Kidney tubule cell (primary cell): ENCODE data around the gene KPNA4.
"Not testable (repeated sequence)": the region's sequence is repeated elsewhere in the genome, so short reads cannot be mapped to it uniquely, and the experiment has no call there.

Experiments
- DNase-seq: peaks from one replicate; pipeline ENCODE4 v3.0.0-alpha.2; 2018; ENCODE audit warnings: low spot score

Gene KPNA4

DNA sequence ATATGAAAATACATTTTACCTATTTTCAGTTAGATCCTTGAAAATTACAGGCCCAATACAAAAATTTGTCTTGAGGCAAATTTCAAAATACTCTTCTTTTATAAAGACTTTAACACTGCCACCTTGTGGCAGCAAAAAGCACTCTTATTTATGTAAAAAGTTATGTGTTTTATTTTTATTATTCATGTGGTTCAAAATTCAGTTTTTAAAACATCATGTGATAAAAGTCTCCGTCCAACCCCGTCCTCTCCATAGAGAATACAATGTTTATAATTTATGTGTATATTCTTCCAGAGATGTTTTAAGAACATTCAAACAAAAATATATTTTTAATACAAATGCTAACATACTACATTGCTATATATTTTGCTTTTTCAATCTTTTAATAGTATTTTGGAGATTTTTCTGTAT, 78.9 kb downstream of the KPNA4 start:
- peak; percentile 60 for DNase-seq

DNA sequence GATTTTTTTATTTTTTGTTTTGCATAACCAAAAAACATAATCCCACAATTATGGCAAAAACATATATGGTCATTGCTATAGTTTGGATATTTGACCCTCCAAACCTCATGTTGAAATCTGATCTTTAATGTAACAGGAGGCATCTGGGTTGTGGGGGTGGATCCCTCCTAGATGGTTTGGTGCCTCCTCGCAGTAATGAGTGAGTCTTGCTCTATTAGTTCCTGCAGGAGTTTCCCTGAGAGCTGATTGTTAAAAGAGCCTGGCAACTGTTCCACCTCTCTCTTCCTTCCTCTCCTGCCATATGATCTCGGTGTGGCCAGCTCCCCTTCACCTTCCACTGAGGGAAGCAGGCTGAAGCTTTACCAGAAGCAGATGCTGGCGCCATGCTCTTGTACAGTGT, 82.6 kb downstream of the KPNA4 start:
- DNase-seq, result no peak

DNA sequence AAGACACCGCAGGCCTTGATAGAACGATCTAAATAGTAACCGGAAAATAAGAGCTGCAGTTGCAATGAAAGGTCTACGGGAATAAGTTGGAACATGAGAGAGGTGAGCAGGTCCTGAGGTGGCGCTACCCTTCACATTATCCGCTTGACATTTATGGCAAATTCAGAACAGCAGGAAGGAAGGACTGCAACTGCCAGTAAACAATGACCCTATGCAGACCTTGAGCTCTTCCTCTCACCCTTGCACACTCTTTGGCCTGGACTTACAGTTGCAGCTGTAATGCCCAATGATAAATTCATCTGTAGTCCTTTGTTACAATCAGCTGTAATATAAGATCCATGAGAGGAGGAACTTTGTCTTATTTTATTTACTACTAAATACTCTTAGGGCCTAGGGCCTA, 83.5 kb downstream of the KPNA4 start:
- no peak for DNase-seq

DNA sequence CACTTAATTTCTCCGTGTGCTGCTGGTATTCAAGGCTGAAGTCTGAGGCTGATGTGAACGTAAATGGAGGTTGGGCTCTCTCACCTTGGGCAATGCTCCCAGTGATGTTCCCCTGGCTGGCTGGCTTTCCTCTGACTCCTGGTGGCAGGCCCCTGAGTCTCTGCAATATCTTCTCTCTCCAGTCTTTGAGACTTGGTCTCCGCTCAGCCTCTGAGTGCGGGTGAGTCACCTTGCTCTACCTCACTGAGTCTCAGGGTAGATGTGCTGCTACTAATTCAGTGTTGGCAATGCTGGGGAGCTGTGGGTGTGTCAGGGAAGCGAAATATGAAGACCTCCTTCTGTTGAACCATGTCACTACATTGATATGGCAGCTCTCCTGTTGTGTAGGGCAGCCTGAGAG, 84.4 kb downstream of the KPNA4 start:
- peak; percentile 70 for DNase-seq

DNA sequence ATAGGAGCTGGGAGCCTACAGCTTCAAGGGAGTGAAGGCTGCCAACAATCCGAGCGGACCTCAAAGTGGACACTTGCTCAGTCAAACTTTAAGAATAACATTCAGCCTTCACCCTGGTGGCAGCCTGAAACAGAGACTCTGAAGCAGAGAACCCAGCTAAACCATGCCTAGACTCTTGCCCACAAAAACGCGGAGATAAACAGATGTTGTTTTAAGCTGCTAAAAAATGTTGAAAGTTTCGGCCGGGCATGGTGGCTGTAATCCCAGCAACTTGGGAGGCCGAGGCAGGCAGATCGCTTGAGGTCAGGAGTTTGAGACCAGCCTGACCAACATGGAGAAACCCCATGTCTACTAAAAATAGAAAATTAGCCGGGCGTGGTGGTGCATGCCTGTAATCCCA, 86.0 kb downstream of the KPNA4 start:
- no peak for DNase-seq

DNA sequence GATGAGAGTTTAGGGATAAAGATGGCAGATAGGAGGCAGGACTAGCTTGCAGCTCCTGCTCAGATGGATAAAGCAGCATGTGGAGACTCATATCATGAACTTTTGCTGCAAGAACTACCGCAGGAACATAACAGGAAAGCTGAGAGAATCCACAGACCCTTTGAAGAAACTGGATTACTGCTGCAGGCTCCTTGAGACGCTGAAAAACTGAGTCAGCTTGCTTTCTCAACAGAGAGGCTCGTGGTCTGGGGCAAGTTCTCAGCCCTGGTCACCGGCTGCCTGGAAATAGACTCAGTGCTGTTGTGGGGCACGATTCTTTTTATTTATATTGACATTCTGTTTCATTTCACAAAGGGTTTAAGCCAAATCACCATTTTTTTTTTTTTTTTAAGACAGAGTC, 87.0 kb downstream of the KPNA4 start:
- DNase-seq, result no peak

DNA sequence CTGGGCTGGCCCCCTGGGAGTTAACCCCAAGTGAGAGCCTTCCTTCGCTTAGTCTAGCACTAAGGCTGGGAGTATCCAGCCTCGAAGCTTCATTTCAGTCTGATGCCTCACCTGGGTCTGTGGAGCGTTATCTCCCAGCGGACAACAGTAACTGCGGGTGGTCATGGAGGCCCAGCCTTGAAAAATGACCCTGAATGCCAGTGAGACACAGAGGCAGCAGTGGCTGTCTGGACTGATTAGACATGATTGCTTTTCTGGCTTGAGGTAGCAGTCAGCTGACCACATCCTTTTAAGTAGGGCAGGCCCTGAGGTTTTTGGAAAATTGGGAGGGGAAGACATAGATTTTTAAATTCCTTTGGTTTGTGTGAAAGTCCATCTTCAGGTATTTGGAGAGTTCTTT, 87.6 kb downstream of the KPNA4 start:
- DNase-seq, result no peak

DNA sequence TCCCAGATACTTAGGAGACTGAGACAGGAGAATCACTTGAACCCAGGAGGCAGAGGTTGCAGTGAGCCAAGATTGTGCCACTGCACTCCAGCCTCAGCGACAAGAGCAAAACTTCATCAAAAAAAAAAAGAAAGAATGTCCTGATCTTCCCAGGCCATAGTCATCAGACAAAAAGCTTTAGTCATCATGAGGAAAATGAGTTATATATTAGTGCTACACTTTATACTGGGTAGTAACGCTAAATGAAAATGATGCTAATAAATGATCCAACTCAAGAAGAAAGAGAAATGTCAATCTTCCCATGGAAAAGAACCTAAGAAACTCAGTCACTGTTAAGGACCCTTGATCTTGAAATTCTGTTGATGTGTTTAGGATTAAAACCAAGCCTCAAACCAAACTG, 89.5 kb downstream of the KPNA4 start:
- peak; percentile 28 for DNase-seq

DNA sequence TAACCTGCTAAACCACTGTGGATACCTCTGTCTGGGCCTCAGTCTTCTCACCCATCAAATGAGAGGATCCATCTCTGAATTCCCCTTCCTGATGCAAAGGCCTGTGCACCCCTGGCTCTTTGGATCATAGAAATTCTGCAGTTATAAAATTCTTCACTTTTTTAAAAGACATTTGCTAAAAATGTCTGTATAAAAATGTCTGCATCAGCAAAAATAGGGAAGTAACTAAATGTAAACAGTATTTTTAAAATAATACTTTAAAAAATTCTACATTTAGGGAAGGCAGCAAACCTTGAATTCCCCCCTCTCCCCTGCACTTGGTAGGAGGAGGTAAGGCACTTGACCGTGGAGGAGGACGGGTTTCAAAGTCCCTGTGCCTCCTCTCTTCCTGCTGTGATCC, 90.2 kb downstream of the KPNA4 start:
- no peak for DNase-seq

DNA sequence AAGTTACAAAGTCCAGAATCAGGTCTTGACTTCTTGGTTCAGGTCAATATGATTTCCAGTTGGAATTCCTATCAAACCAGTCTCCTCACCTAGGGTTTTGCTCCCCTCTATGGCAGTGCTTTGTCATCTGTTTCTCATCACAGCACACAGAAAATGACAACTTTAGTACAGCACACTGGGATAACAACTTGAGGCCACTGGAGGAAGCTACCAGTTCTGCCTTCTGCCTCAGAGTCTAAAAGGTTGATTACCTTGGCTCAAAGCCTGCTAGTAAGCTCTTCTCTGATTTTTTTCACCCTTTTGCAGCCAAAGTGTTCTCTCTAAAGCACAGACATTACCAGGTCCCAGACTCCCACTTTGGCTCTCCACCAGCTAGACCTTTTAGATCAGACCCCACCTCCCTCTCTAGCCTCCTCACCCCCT, 90.9 kb downstream of the KPNA4 start:
- DNase-seq, result peak; percentile 48

DNA sequence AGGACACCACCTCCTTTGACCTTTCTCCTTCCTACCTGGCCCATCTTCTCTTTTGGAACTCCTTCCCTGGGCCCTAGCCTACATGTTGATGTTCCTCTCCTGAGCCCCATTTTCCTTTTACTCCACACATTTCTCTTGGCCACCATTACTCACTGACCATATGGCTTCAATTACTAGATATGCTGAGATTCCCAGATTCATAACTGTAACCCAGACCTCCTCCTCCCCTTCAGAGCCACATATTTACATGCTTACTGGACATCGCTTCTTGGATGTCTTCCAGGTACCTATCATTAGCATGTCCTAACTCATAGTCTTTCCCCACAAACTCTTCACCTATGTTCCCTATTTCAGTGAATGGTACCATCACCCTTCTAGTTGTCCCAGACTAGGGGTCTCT, 91.4 kb downstream of the KPNA4 start:
- DNase-seq, result peak; percentile 80

DNA sequence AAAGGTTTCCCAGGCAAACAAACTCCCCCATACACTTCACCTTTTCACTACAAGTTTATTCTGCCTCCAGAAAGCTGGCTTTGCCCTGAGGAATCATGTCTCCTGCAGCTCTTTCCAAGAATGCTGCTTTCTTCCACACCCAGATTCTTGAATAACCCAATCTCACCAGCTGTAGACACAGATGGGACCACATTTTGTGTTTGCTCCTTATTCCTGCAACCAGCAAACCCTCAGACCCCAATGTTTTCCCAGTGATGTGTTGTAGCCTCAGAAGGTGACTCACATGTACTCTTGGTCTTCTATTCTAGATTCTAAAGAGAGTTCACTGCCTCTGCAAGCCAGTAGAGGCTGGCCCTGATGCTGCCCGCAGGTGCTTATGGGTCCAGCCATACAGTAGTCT, 92.2 kb downstream of the KPNA4 start:
- peak; percentile 54 for DNase-seq

DNA sequence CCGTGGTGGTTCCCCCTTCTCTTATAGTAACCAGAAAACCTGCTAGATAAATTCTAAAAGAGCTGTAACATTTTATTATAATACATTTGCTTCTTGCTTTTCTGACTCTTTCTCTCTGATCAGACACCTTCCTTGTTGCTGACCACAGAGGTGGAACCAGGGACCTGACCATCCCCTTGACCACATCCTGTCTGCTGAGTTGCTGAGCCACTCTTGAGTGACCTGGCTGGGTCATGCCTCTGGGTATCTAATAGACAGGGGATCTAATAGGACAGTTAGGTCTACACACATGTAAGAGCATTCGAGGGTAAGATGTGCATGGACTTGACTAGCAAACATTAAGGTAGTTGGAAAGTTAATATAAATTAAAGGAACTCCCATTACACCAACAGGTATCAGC, 93.0 kb downstream of the KPNA4 start:
- DNase-seq, result peak; percentile 90

DNA sequence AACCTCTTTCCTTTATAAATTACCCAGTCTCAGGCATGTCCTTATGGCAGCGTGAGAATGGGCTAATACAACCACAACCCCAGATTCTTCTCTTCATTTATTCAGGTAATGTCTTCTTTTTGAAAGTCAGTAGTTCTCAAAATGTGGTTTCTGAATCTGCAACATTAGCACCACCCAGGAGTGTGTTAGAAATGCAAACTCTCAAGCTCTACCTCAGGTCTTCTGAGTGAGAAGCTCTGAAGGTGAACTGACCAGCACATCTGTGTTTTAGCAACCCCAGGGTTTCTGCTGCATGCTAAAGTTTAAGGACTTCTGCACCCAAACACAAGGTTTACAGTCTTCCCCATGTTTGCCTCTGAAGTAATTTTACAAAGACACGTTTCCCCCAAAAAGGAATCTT, 93.5 kb downstream of the KPNA4 start:
- DNase-seq, result no peak

DNA sequence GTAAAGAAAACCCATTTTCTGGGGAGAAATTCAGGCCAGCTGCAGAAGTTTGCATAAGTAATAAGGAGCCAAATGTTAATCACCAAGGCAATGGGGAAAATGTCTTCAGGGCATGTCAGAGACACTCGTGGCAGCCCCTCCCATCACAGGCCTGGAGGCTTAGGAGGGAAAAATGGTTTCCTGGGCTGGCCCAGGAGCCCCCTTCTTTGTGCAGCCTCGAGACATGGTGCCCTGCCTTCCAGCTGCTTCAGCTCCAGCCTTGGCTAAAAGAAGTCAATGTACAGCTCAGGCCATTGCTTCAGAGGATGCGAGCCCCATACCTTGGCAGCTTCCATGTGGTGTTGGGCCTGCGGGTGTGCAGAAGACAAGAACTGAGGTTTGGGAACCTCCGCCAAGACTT, 95.2 kb downstream of the KPNA4 start:
- DNase-seq, result no peak

DNA sequence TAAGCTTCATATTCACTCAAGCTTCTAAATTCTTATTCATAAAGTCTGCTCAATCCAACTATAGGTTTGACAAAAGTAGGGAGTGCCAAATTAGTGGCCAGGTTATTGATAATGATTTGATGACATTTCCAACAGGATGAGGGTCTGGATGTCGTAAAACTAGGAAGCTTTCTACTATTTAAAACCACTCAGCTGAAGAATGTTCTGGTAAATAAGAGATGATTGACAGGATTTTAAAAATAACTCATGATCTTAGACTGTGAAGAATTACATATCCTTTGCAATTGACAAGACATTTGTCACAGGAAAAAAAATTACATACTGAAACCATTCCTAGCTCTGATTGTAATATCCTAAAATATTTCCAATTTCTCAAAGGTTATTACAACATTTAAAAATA, 100.4 kb downstream of the KPNA4 start:
- DNase-seq, result no peak

DNA sequence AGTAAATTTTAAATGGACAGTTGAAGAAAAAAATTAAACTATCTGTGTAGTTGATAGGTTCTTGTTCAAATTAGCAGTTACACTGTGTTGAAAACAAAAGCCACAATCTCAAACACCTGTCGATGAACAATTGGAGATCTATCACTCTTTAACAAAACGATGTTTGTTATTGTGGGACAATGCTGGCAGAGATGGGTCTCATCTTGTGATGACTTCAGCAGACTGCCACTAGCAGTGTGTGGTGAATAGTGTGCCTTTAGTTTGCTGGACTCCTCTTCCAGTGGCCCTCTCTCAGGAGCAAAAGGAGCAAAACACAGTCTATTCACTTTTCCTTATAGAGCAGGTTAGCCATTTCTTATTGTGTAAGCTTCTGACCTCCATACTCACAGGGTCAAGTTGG, 101.0 kb downstream of the KPNA4 start:
- no peak for DNase-seq

DNA sequence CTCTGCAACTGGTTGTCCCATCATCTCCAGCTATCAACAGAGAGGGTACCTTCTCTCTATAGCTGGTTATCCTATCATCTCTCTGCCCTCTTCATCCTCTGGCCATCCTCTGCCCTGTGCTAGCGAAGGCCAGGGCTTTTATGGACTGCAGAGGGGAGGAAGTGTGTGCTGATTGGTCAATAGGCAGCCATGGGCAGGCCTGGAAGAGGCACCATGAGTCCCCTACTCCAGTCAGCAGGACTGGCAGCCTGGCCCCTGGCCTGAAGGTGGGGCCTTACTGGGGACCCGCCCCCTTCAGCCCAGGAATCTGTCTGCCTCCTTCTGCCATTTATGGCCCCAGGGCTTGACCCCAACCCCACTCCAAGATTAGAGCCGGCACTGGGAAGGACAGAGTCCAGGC, 105.3 kb downstream of the KPNA4 start:
- no peak for DNase-seq

DNA sequence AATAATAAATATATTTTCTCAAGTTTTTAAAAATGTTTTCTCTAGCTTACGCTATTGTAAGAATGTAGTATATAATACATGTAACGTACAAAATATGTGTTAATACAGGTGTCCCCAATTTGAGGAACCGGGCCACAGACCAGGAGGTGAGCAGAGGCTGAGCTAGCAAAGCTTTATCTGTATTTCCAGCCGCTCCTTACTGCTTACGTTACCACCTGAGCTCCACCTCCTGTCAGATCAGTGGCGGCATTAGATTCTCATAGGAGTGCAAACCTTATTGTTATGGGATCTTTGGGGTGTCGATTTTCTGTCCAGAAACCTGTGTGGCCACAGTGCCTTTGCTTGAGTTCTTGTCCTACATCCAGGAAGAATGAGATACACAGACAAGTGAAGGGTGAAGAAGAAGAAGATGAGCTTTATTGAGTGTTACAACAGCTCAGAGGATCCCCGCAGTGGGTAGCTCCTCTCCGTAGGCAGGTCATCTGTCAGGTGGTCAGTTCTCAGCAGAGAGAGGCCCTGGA, 105.9 kb downstream of the KPNA4 start:
- DNase-seq, result no peak

DNA sequence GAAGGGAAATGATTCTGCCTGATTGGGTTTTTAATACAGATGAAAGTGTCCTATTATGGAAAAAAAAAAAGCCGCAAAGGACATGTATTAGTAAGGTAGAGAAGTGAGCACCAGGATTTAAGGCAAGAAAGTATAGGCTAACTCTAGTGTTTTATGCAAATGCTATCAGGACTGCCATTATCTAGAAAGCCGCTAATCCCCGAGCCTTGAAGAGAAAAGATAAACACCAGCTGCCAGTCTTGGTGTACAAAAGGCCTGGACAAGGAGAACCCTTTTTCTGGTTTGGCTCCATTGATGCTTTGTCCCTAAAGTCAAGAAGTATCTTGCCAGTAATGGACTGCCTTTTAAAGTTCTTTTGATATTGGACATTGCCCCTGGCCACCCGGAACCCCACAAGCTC, 107.2 kb downstream of the KPNA4 start:
- DNase-seq, result no peak

DNA sequence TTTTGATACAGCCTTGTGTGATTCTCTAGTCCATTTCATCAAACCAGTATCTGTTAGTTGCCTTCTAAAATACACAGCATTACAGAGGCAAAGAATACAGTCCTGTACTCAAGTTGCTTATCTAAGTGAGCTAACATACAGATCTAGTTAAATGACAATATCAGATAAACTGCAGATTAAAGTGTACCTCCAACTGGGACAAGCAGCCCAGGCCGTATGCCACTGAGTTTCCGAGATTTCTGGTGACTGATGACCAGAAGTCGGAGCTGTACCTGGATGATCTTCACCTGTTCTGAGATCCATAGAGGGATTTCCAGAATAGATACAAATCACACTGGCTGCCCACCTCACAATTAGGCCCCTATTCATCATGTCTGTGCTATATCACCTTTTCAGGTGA, 109.5 kb downstream of the KPNA4 start:
- no peak for DNase-seq

DNA sequence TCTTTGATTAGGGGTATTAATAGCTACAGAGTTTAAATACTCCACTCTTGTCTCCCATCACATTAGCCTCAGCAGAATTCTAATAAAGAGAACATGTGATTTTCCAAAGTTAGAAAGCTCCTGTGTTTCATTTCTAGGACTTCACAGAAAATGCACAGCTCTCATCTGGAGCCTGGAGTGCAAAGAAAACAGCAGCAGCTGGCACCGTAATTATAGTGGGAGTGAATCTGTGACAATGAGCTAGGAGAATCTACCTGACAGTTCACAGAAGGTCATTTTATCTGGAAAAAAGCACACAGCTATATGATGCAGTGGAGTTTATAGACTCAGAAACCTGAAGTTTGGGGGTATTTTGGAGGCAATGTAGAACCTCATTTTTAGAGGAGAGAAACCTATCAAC, 110.4 kb downstream of the KPNA4 start:
- DNase-seq, result no peak

DNA sequence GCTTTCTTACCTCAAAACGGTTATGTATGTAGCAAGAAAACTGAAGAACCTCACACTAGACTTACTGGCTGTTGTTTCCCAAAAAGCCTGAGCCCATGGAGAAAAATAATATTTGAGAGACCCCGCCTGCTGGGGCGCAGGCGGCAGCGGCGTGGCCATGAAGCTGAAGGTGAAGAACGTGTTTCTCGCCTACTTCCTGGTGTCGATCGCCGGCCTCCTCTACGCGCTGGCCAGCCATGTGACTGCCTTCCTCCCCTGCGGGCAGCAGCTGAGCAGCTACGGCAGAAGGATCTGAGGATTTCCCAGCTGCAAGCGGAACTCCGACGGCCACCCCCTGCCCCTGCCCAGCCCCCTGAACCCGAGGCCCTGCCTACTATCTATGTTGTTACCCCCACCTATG, 113.1 kb downstream of the KPNA4 start:
- not testable (repeated sequence) for DNase-seq

DNA sequence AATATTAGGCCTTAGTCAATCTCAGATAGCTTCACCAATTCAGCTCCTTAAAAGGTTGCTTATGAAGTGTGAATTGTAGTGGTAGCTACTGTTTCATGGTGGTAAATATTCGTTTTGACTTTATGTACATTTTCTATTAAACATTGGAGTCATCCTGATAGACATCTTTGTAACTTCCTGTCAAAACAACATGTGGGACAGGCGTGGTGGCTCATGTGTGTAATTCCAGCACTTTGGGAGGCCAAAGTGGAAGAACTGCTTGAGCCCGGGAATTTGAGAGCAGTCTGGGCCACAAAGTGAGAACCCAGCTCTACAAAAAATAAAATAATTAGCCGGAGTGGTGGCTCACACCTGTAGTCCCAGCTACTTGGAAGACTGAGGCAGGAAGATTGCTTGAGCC, 113.8 kb downstream of the KPNA4 start:
- DNase-seq, result no peak

DNA sequence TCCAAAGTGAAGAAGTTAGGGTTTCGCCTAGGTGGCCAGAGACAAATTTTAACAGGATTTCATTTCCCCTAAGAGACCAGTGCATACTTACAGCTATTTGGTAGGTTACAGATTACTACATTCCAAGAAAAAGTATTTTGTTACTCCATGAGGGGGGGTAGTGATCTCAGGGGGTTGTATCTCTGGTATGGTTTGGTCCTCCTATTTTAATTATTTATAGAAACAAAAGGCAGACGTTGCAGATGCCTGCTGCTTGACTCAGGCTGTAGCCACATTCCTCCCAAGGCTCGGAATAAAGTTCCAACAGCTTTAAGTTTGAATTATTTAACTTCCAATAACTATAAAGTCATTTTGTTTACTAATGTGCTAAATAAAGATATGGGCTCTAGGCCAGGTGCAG, 114.5 kb downstream of the KPNA4 start:
- DNase-seq, result peak; percentile 95
